HG03575 (cell line): ENCODE results near the gene TOB1.

ENCODE experiments used
- ATAC-seq: cut with Tn5 transposase; IDR thresholded peaks from one replicate; pipeline ENCODE4 v1.9.1; 2021; ENCODE audit not compliant: unreplicated experiment, insufficient number of reproducible peaks, low FRiP score; ENCODE audit errors: extremely low read depth

TOB1 gene

DNA sequence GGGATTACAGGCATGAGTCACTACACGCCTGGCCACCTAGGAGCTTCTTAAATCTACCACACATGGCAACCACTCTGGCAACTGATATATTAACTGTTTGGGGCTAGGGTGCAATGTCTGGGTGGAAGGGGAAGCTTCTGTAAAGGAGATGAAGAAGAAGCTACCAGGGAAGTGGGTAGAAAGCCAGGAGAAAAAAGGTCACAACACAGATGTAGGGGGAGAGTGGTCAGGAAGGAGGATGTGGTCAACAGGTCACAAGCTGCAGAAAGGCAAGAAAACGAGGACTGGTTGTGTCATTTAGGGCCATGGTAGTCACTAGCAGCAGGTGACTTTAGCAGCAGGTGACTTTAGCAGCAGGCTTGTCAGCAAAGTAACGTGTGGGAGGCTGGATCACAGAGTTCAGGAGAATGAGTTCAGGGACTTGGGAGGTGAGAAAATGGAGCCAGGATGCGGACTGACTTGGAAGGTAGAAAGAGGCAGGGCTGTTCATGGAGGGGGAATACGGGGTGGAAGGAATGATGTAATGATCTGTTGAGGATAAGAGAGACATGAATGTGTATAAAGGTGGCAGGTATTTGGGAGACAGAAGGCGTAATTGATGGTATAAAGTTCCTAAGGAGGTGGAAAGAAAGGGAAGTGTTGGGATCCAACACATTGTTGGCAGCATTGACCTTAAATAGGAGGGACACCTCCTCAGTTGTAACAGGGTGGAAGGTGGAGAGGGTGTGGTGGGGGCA, 47.1 kb downstream of the TOB1 start:
- no peak for ATAC-seq

DNA sequence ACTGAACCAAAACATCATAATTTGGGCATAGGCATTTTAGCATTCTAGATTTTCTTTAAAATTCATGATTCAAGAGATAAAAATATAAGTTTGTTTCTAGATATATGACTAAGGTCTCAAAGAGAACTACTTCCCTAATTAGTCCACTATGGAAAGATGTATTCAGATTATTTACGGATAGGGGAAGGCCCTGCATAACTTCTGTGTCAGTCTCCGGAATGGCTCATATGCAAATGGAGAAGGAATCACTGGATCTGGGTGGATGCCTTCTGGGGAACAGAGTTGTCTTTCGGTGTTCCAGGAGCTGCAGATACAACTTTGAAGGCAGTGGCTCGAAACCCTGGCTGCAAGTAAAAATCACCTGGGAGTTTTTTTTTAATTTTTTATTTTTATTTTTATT, 47.9 kb downstream of the TOB1 start:
- no peak for ATAC-seq

DNA sequence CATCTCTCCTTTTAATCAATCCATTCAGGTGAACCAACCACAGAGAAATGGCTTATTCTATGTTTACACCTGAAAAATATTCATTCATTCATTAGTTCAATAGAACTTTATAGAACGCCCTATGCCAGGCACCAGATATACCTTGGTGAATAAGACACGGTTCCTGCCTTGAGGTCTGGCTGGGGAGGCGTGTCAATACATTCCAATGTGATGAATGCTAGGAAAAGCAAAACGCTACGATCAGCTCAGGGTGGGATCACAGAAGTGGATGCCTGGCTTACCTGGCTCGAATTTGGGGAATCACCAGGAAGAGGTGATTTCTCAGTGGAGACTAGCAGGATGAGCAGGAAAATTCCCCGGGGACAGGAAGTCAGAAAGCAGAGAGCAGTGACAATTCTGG, 48.3 kb downstream of the TOB1 start:
- no peak for ATAC-seq

DNA sequence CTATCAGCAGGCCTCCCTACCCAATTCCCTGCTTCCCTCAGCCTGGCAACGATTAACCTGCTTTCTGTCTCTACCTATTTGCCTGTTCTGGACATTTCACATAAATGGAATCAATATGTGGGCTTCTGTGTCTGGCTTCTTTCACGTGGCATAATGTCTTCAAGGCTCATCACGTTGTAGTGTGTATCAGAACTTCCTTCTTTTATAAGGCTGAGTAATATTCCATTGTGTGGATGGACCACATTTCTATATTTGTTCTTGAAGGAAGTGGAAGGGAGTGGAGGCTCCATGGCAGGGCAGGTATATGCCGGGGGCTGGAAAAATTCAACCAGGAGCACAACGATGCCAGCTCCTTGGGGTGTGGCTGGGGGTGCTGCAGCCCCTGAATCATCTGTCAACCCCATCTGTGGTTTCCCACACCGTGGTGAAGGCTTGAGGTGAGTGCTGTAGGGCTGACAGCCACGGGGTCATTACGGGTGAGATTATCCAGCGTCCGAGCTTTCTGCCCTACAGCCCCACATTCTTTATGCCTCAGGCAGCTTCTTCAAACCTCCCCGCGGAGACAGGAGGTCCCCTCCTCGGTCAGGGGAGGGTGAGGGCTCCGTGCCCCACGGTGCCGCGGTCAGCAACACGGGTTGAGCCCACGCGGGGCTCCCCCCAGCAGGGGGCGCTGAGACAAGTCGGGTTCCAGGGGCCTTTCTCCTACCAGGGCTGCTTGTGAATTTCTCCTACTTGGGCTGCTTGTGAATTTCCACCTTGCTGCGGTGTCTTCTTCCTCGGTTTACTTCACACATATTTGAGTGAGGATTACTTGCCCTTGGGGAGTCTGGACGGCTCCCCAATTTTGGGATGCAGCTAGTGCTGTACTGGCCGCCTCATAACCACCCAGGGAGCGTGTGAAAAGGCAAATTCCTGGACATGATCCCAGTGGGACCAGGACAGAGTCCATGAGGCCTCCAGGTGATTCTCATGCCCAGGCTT, 49.1 kb downstream of the TOB1 start:
- ATAC-seq, result no peak

DNA sequence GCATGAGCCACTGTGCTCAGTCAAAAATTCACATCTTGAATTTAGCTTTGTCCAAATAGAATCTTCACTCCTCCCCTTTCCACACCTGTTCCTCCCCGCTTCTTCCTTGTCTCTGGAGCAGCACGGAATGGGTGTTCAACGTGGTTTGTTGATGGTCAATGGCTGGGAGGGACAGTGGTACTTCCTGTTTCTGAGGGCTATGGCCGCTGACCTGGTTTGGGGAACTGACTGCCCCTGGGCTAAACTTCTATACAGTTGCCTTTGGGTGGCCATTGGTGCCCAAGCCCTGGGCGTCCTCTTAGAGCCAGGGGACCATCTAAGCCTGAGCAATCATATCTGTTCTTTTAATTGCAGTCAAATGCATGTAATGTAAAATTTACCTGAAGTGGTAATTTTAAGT, 49.9 kb downstream of the TOB1 start:
- no peak for ATAC-seq

DNA sequence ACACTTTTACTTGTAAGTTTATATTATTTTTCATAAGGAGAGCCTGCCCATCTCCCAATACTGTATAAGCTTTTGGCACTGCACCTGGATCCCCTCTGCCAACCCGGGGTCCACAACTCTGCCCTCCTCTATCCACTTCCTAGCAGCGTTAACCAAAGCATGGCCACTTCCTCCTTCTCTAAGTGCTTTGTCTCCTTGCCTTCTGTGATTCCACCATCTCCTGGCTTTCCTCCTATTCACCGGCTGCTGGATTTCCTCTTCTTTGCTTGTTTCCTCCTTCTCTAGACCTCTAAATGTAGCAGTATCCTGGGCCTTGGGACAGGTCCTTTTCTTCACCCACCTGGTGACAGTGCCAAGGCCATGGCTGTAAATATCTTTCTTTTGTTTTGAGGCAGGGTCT, 50.8 kb downstream of the TOB1 start:
- no peak for ATAC-seq

DNA sequence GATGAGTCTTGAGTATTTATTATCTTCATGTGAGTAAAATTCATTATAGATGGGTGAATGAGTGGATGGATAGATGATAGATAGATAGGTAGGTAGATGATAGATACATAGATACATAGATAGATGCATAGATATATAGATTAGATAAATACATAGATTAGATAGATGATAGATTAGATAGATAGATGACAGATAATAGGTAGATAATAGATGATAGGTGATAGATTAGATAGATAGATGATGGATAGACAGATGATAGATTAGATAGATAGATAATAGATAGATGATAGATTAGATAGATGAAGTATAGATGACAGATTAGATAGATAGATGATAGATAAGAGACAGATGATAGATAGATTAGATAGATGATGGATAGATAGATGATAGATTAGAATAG, 52.6 kb downstream of the TOB1 start:
- ATAC-seq, result no peak
